ENCODE data around the gene PRDM7. TPM values are rescaled to one million over a fixed set of nuclear protein-coding genes. Genes with fewer than 3 reads are reported as not detected.

PRDM7 gene
- total RNA-seq, 4 donors from 2014 or later = not detected

- TF ChIP-seq CTCF (IDR thresholded peaks at IDR 0.05) (no peak), EP300 (IDR thresholded peaks at IDR 0.05) (no peak), POLR2A (IDR thresholded peaks at IDR 0.05) (no peak), POLR2AphosphoS5 (IDR thresholded peaks at IDR 0.05) (no peak)
- Histone ChIP-seq H3K27me3 (no peaks in the 10 kb centered on the region), H3K36me3 (no peaks in the 10 kb centered on the region), H3K4me1 (peaks cover 0 to 53% (median 13%) of the 10 kb centered on the region in 3 donors), H3K9me3 (no peaks in the 10 kb centered on the region), H3K4me3 (peak overlapping the region in 1 of 2 donors; percentile 77), H3K27ac (peak overlapping the region in 2 of 4 donors; percentile 42 to 67)
- WGBS, 2 donors (ENCODE audit: low coverage in 1 of 2) = 68 to 84% methylated on average over 8 to 9 of the region's 9 CpGs
- ATAC-seq = no peak
These were observed 56.8 kb downstream of the PRDM7 start for GRCh38 chr16:90020260-90020837.

- H3K27ac ChIP-seq = peak overlapping the region in 3 of 4 donors; percentile 31 to 67 (median 42)
- peak overlapping the region; percentile 48 to 77 for H3K4me3 ChIP-seq
- no peaks in the 10 kb centered on the region for H3K27me3 ChIP-seq
- WGBS, 2 donors (ENCODE audit: low coverage in 1 of 2) = 0 to 15% methylated on average over 1 of the region's 57 CpGs
- TF ChIP-seq EP300 (IDR thresholded peaks at IDR 0.05) (no peak), CTCF (IDR thresholded peaks at IDR 0.05) (peak in 2 of 4 experiments; percentile 13 to 41)
- H3K36me3 ChIP-seq = no peaks in the 10 kb centered on the region
- H3K4me1 ChIP-seq = peaks cover 0 to 53% (median 13%) of the 10 kb centered on the region in 3 donors
- H3K9me3 ChIP-seq = no peaks in the 10 kb centered on the region
- no peak for ATAC-seq
These were observed 57.4 kb downstream of the PRDM7 start for GRCh38 chr16:90019543-90020259.

GRCh38 chr16:90018652-90019542, 58.2 kb downstream of the PRDM7 start, which contains the start of gene DBNDD1:
DBNDD1 (minus strand) TSS chr16:90019456; CDS start chr16:90019341, 115 bp downstream.
- TF ChIP-seq EP300 (IDR thresholded peaks at IDR 0.05) = no peak
- TF ChIP-seq CTCF (IDR thresholded peaks at IDR 0.05) = no peak
- no peak for TF ChIP-seq POLR2A (IDR thresholded peaks at IDR 0.05)
- TF ChIP-seq POLR2AphosphoS5 (IDR thresholded peaks at IDR 0.05) = no peak
- Histone ChIP-seq H3K36me3 (no peaks in the 10 kb centered on the region), H3K4me1 (peaks cover 0 to 50% (median 13%) of the 10 kb centered on the region in 3 donors), H3K9me3 (no peaks in the 10 kb centered on the region), H3K4me3 (peak within 1 kb of the TSS; percentile 53 to 77), H3K27ac (peak within 1 kb of the TSS in 3 of 4 donors; percentile 31 to 73 (median 42)), H3K27me3 (no peaks in the 10 kb centered on the region)
- no peak for ATAC-seq
- WGBS, 2 donors (ENCODE audit: low coverage in 1 of 2) = no CpG with 5 or more reads among the region's 103 CpGs

- no peak for ATAC-seq
- peak overlapping the region in 1 of 2 donors; percentile 77 for H3K4me3 ChIP-seq
- H3K36me3 ChIP-seq = no peaks in the 10 kb centered on the region
- no peak for TF ChIP-seq POLR2AphosphoS5 (IDR thresholded peaks at IDR 0.05)
- TF ChIP-seq CTCF (IDR thresholded peaks at IDR 0.05) = no peak
- no peak for TF ChIP-seq POLR2A (IDR thresholded peaks at IDR 0.05)
- no peak for TF ChIP-seq EP300 (IDR thresholded peaks at IDR 0.05)
- H3K9me3 ChIP-seq = no peaks in the 10 kb centered on the region
- H3K27ac ChIP-seq = no peak overlapping the region
- no CpG with 5 or more reads among the region's 7 CpGs for WGBS, 2 donors (ENCODE audit: low coverage in 1 of 2)
- no peaks in the 10 kb centered on the region for H3K27me3 ChIP-seq
- peaks cover 0 to 43% (median 13%) of the 10 kb centered on the region in 3 donors for H3K4me1 ChIP-seq
These were observed 58.9 kb downstream of the PRDM7 start for GRCh38 chr16:90018297-90018651.

Measured in gastroesophageal sphincter (tissue), 4 donors.